OCI-LY3 (cell line): Measurements from ENCODE around the gene ATP8A2.

Experiments used
- H2AFZ ChIP-seq: fragments of 200-600, 300-600 bp; shearing (Covaris generic); 2 replicates; pipeline ENCODE4 v1.6.0; 2014; ENCODE audit warnings: antibody characterized with exemption, low read depth, low read length
- H3K27ac ChIP-seq: fragments of 200-600, 300-600 bp; sonication (generic); 2 replicates; pipeline ENCODE4 v1.5.1; 2014; ENCODE audit warnings: mild to moderate bottlenecking, low read length, moderate library complexity, mixed read lengths
- H3K27me3 ChIP-seq: fragments of 200-600, 300-600 bp; sonication (generic); 2 replicates; pipeline ENCODE4 v1.6.1; 2014; ENCODE audit warnings: low read depth, low read length, mixed read lengths
- H3K36me3 ChIP-seq: fragments of 200-600, 300-600 bp; sonication (generic); replicated peaks from 2 replicates; pipeline ENCODE3; 2014; ENCODE audit warnings: low read depth, low read length, mixed read lengths
- H3K4me1 ChIP-seq: fragments of 300-600, 200-600 bp; sonication (generic); 2 replicates; pipeline ENCODE4 v1.6.1; 2014; ENCODE audit warnings: low read length, mixed read lengths
- H3K4me2 ChIP-seq: fragments of 200-600, 300-600 bp; sonication (generic); 2 replicates; pipeline ENCODE4 v1.6.1; 2014; ENCODE audit warnings: low read length, mixed read lengths
- H3K4me3 ChIP-seq: fragments of 300-600, 200-600 bp; sonication (generic); 2 replicates; pipeline ENCODE4 v1.5.1; 2014; ENCODE audit warnings: antibody characterized with exemption, mild to moderate bottlenecking, low read length, moderate library complexity
- H3K79me2 ChIP-seq: fragments of 300-600, 200-600 bp; shearing (Covaris generic); 2 replicates; pipeline ENCODE4 v1.6.1; 2014; ENCODE audit warnings: mild to moderate bottlenecking, low read length, mixed read lengths
- H3K9ac ChIP-seq: fragments of 300-600, 200-600 bp; shearing (Covaris generic); 2 replicates; pipeline ENCODE4 v1.6.0; 2014; ENCODE audit warnings: mild to moderate bottlenecking, low read length, moderate library complexity
- H3K9me3 ChIP-seq: fragments of 200-600, 300-600 bp; shearing (Covaris generic); 2 replicates; pipeline ENCODE4 v1.6.1; 2014; ENCODE audit warnings: low read length, mixed read lengths; ENCODE audit not compliant: insufficient read depth
- H4K20me1 ChIP-seq: fragments of 200-600, 300-600 bp; sonication (generic); 2 replicates; pipeline ENCODE4 v1.6.1; 2016; ENCODE audit warnings: low read length, mixed read lengths; ENCODE audit not compliant: insufficient read depth
- CTCF ChIP-seq: fragments of 200-600, 300-600 bp; sonication (generic); IDR thresholded peaks from 2 replicates; pipeline ENCODE4 v1.5.1; 2014; ENCODE audit warnings: antibody characterized with exemption, low read length, low read depth
- EZH2phosphoT487 ChIP-seq: fragments of 200-600 bp; shearing (Covaris generic); IDR thresholded peaks from 2 replicates; pipeline ENCODE4 v1.6.1; 2018; ENCODE audit warnings: antibody characterized with exemption, mixed run types, low read depth

The ATP8A2 gene

GRCh38 chr13:26020891-26021290 lies 649.1 kb downstream of the ATP8A2 start:
- no peaks in the 10 kb centered on the region for H3K9me3 ChIP-seq
- no peak overlapping the region for H3K4me3 ChIP-seq
- no peak overlapping the region for H2AFZ ChIP-seq
- H3K36me3 ChIP-seq: no peaks in the 10 kb centered on the region
- H3K4me2 ChIP-seq: no peak overlapping the region
- H4K20me1 ChIP-seq: no peaks in the 10 kb centered on the region
- H3K4me1 ChIP-seq: peaks cover 14% of the 10 kb centered on the region
- no peak overlapping the region for H3K9ac ChIP-seq
- no peaks in the 10 kb centered on the region for H3K79me2 ChIP-seq
- H3K27me3 ChIP-seq: no peaks in the 10 kb centered on the region; the same call in 1 of the 2 replicates
- no peak for TF ChIP-seq CTCF
- no peak for TF ChIP-seq EZH2phosphoT487
- H3K27ac ChIP-seq: no peak overlapping the region

DNA sequence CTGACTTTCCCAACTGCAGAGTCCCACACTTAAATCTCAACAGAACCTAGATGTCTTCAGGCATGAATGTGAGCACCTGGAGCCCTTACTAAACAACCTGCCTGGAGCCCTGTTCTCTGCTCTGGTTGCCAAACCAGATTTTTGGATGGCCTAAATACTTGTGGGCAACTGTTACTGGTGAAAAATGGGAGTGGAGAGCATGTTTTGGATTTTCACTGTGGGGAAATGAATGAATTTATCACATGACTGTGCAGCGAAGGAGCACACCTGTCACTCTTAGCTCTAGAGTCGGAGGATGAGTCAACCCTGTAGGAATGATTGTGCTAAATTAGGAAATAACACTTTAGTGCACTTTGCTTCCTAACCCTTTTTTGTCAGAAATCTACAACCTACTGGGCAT lies 649.7 kb downstream of the ATP8A2 start:
- TF ChIP-seq CTCF (no peak), EZH2phosphoT487 (no peak)

DNA sequence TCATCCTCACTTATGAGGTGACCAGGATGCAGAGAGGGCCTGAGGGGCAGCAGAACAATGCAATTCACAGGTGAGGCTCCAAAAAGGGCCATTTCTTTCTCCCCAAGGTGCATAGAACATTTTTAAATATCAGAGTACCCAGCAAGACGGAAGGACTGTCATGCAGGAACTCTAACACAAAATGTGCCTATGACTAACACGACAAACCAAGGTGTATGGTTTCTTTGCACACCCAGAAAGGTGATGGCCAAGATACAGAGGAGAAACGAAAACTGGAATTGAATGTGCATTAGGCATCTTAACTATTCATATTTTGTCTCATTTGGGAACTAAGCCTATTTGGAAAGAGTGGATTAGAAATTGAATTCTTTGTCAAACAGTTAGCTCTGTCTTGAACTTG lies 650.2 kb downstream of the ATP8A2 start:
- H3K4me3 ChIP-seq: no peak overlapping the region
- no peaks in the 10 kb centered on the region for H4K20me1 ChIP-seq
- no peaks in the 10 kb centered on the region for H3K79me2 ChIP-seq
- no peaks in the 10 kb centered on the region for H3K36me3 ChIP-seq
- H3K27me3 ChIP-seq: no peaks in the 10 kb centered on the region; the same call in 1 of the 2 replicates
- H2AFZ ChIP-seq: no peak overlapping the region
- no peak overlapping the region for H3K9ac ChIP-seq
- peak overlapping the region; percentile 38 for H3K4me2 ChIP-seq
- no peak overlapping the region for H3K27ac ChIP-seq
- H3K9me3 ChIP-seq: no peaks in the 10 kb centered on the region
- peaks cover 14% of the 10 kb centered on the region for H3K4me1 ChIP-seq
- TF ChIP-seq EZH2phosphoT487: no peak
- no peak for TF ChIP-seq CTCF

More for the DNA sequence above, 649.7 kb downstream of the ATP8A2 start:
- Histone ChIP-seq H4K20me1 (no peaks in the 10 kb centered on the region), H2AFZ (no peak overlapping the region), H3K4me1 (peaks cover 14% of the 10 kb centered on the region), H3K4me2 (peak overlapping the region; percentile 38), H3K9ac (no peak overlapping the region), H3K27ac (no peak overlapping the region), H3K79me2 (no peaks in the 10 kb centered on the region), H3K9me3 (no peaks in the 10 kb centered on the region), H3K27me3 (no peaks in the 10 kb centered on the region; the same call in 1 of the 2 replicates), H3K4me3 (no peak overlapping the region), H3K36me3 (no peaks in the 10 kb centered on the region)

- Histone ChIP-seq H3K79me2 (no peaks in the 10 kb centered on the region), H4K20me1 (no peaks in the 10 kb centered on the region), H3K4me3 (no peak overlapping the region), H3K4me1 (peaks cover 14% of the 10 kb centered on the region), H3K36me3 (no peaks in the 10 kb centered on the region), H3K9ac (no peak overlapping the region), H3K27ac (no peak overlapping the region), H3K9me3 (no peaks in the 10 kb centered on the region), H2AFZ (no peak overlapping the region), H3K27me3 (no peaks in the 10 kb centered on the region; the same call in 1 of the 2 replicates), H3K4me2 (no peak overlapping the region)
- no peak for TF ChIP-seq CTCF
- TF ChIP-seq EZH2phosphoT487: no peak
These were observed 650.9 kb downstream of the ATP8A2 start for GRCh38 chr13:26022538-26023292.
